ENCODE data around the gene ETV1.

Gene ETV1

GRCh38 chr7:13989126-13989948, at the start of gene ETV1:
Gene ETV1, minus strand, starts transcription at chr7:13989666. Its CDS starts 614 bp downstream, at chr7:13989052.
- DNase-seq (ENCODE audit: low read depth): peak; percentile 72

- no peak for DNase-seq (ENCODE audit: low read depth)
Observed at GRCh38 chr7:14024406-14024805, 34.9 kb upstream of the ETV1 start.

- DNase-seq (ENCODE audit: low read depth): no peak
Observed at GRCh38 chr7:14023838-14024237, 34.4 kb upstream of the ETV1 start.

GRCh38 chr7:14023342-14023741, 33.9 kb upstream of the ETV1 start:
- no peak for DNase-seq (ENCODE audit: low read depth)

GRCh38 chr7:14021069-14021468, 31.6 kb upstream of the ETV1 start:
- DNase-seq (ENCODE audit: low read depth): peak; percentile 33

GRCh38 chr7:14020339-14020900, 31.0 kb upstream of the ETV1 start:
- no peak for DNase-seq (ENCODE audit: low read depth)

- DNase-seq (ENCODE audit: low read depth): no peak
Observed at GRCh38 chr7:14018751-14019150, 29.3 kb upstream of the ETV1 start.

GRCh38 chr7:14016950-14017349, 27.5 kb upstream of the ETV1 start:
- no peak for DNase-seq (ENCODE audit: low read depth)

GRCh38 chr7:14013898-14014297, 24.4 kb upstream of the ETV1 start:
- DNase-seq (ENCODE audit: low read depth): no peak

- DNase-seq (ENCODE audit: low read depth): no peak
Observed at GRCh38 chr7:14009453-14010418, 20.3 kb upstream of the ETV1 start.

- DNase-seq (ENCODE audit: low read depth): no peak
Observed at GRCh38 chr7:14001139-14001538, 11.7 kb upstream of the ETV1 start.

GRCh38 chr7:14000247-14000646, 10.8 kb upstream of the ETV1 start:
- no peak for DNase-seq (ENCODE audit: low read depth)

- no peak for DNase-seq (ENCODE audit: low read depth)
Observed at GRCh38 chr7:13998866-13999265, 9.4 kb upstream of the ETV1 start.

GRCh38 chr7:13992596-13992964, 3.1 kb upstream of the ETV1 start:
- no peak for DNase-seq (ENCODE audit: low read depth)

- DNase-seq (ENCODE audit: low read depth): no peak
Observed at GRCh38 chr7:13991791-13992595, 2.5 kb upstream of the ETV1 start.

GRCh38 chr7:13990984-13991790, 1.7 kb upstream of the ETV1 start:
- DNase-seq (ENCODE audit: low read depth): peak; percentile 99

- no peak for DNase-seq (ENCODE audit: low read depth)
Observed at GRCh38 chr7:13990319-13990983, 985 bp upstream of the ETV1 start.

- no peak for DNase-seq (ENCODE audit: low read depth)
Observed at GRCh38 chr7:13989949-13990305, 461 bp upstream of the ETV1 start.

- no peak for DNase-seq (ENCODE audit: low read depth)
Observed at GRCh38 chr7:13988731-13989125, 738 bp downstream of the ETV1 start.

- DNase-seq (ENCODE audit: low read depth): no peak
Observed at GRCh38 chr7:13988065-13988464, 1.4 kb downstream of the ETV1 start.

All from stromal cell of bone marrow (primary cell).